Measurements from ENCODE around the gene DNAJC4. TPM values are rescaled to one million over a fixed set of nuclear protein-coding genes. Genes with fewer than 3 reads are reported as not detected.

The DNAJC4 gene
- polyA plus RNA-seq, 1 donor from 2014 or later, result 20.3 TPM

- TF ChIP-seq SMC3 (conservative IDR thresholded peaks at IDR 0.05; ENCODE audit: poor library complexity) (no peak), EP300 (conservative IDR thresholded peaks at IDR 0.05; ENCODE audit: poor library complexity, severe bottlenecking) (no peak)
- H3K4me2 ChIP-seq (ENCODE audit: low read length), result no peak overlapping the region
- H3F3A ChIP-seq (ENCODE audit: insufficient read depth, low read length, poor library complexity, severe bottlenecking), result no peaks in the 10 kb centered on the region
- H3K9me2 ChIP-seq (ENCODE audit: insufficient read depth, low read length), result no peaks in the 10 kb centered on the region
- H3K9ac ChIP-seq (ENCODE audit: low read length), result no peak overlapping the region
- no peak overlapping the region for H3K4me3 ChIP-seq (ENCODE audit: low read length)
- H3K27ac ChIP-seq (ENCODE audit: low read length), result no peak overlapping the region
- no peaks in the 10 kb centered on the region for H3K27me3 ChIP-seq (ENCODE audit: insufficient read depth, low read depth, low read length)
- H4K20me1 ChIP-seq (ENCODE audit: insufficient read depth), result no peaks in the 10 kb centered on the region
- no peaks in the 10 kb centered on the region for H3K79me2 ChIP-seq (replicated peaks; ENCODE audit: insufficient read depth, low read length)
- H3K9me3 ChIP-seq (ENCODE audit: low read length), result no peaks in the 10 kb centered on the region
- H2AFZ ChIP-seq (ENCODE audit: low read depth, low read length), result no peak overlapping the region
- peaks cover 6% of the 10 kb centered on the region for H3K36me3 ChIP-seq (ENCODE audit: insufficient read depth, low read length)
Measured at GRCh38 chr11:64202992-64203391, 27.4 kb upstream of the DNAJC4 start.

GRCh38 chr11:64203421-64204079, 26.8 kb upstream of the DNAJC4 start:
- H3K4me2 ChIP-seq (ENCODE audit: low read length), result no peak overlapping the region
- H3K79me2 ChIP-seq (replicated peaks; ENCODE audit: insufficient read depth, low read length), result no peaks in the 10 kb centered on the region
- no peak overlapping the region for H3K9ac ChIP-seq (ENCODE audit: low read length)
- H4K20me1 ChIP-seq (ENCODE audit: insufficient read depth), result no peaks in the 10 kb centered on the region
- TF ChIP-seq, protein P1, sequence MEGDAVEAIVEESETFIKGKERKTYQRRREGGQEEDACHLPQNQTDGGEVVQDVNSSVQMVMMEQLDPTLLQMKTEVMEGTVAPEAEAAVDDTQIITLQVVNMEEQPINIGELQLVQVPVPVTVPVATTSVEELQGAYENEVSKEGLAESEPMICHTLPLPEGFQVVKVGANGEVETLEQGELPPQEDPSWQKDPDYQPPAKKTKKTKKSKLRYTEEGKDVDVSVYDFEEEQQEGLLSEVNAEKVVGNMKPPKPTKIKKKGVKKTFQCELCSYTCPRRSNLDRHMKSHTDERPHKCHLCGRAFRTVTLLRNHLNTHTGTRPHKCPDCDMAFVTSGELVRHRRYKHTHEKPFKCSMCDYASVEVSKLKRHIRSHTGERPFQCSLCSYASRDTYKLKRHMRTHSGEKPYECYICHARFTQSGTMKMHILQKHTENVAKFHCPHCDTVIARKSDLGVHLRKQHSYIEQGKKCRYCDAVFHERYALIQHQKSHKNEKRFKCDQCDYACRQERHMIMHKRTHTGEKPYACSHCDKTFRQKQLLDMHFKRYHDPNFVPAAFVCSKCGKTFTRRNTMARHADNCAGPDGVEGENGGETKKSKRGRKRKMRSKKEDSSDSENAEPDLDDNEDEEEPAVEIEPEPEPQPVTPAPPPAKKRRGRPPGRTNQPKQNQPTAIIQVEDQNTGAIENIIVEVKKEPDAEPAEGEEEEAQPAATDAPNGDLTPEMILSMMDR (IDR thresholded peaks at IDR 0.05; ENCODE audit: poor library complexity, severe bottlenecking), result no peak
- no peak for TF ChIP-seq MXI1 (conservative IDR thresholded peaks at IDR 0.05; ENCODE audit: poor library complexity, severe bottlenecking)
- TF ChIP-seq EZH2 (IDR thresholded peaks at IDR 0.05; ENCODE audit: borderline replicate concordance, insufficient read depth, low read length, poor library complexity, severe bottlenecking), result no peak
- no peak for TF ChIP-seq RAD21 (conservative IDR thresholded peaks at IDR 0.05)
- TF ChIP-seq TAF1 (IDR thresholded peaks at IDR 0.05; ENCODE audit: low read depth), result no peak
- no peak for TF ChIP-seq EP300 (conservative IDR thresholded peaks at IDR 0.05; ENCODE audit: poor library complexity, severe bottlenecking)
- no peak for TF ChIP-seq SMC3 (conservative IDR thresholded peaks at IDR 0.05; ENCODE audit: poor library complexity)
- no peak for TF ChIP-seq POLR2AphosphoS5 (IDR thresholded peaks at IDR 0.05)
- TF ChIP-seq, protein P2, sequence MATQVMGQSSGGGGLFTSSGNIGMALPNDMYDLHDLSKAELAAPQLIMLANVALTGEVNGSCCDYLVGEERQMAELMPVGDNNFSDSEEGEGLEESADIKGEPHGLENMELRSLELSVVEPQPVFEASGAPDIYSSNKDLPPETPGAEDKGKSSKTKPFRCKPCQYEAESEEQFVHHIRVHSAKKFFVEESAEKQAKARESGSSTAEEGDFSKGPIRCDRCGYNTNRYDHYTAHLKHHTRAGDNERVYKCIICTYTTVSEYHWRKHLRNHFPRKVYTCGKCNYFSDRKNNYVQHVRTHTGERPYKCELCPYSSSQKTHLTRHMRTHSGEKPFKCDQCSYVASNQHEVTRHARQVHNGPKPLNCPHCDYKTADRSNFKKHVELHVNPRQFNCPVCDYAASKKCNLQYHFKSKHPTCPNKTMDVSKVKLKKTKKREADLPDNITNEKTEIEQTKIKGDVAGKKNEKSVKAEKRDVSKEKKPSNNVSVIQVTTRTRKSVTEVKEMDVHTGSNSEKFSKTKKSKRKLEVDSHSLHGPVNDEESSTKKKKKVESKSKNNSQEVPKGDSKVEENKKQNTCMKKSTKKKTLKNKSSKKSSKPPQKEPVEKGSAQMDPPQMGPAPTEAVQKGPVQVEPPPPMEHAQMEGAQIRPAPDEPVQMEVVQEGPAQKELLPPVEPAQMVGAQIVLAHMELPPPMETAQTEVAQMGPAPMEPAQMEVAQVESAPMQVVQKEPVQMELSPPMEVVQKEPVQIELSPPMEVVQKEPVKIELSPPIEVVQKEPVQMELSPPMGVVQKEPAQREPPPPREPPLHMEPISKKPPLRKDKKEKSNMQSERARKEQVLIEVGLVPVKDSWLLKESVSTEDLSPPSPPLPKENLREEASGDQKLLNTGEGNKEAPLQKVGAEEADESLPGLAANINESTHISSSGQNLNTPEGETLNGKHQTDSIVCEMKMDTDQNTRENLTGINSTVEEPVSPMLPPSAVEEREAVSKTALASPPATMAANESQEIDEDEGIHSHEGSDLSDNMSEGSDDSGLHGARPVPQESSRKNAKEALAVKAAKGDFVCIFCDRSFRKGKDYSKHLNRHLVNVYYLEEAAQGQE (IDR thresholded peaks at IDR 0.05; ENCODE audit: borderline replicate concordance), result no peak
- H2AFZ ChIP-seq (ENCODE audit: low read depth, low read length), result no peak overlapping the region
- H3K27me3 ChIP-seq (ENCODE audit: insufficient read depth, low read depth, low read length), result no peaks in the 10 kb centered on the region
- no peaks in the 10 kb centered on the region for H3K9me3 ChIP-seq (ENCODE audit: low read length)
- H3K36me3 ChIP-seq (ENCODE audit: insufficient read depth, low read length), result peaks cover 6% of the 10 kb centered on the region
- H3F3A ChIP-seq (ENCODE audit: insufficient read depth, low read length, poor library complexity, severe bottlenecking), result no peaks in the 10 kb centered on the region
- H3K4me3 ChIP-seq (ENCODE audit: low read length), result no peak overlapping the region
- H3K27ac ChIP-seq (ENCODE audit: low read length), result no peak overlapping the region
- no peaks in the 10 kb centered on the region for H3K9me2 ChIP-seq (ENCODE audit: insufficient read depth, low read length)

Data from neural cell (in vitro differentiated cells).